Measurements from ENCODE around the gene CXCR3.
"Not testable (repeated sequence)": the region's sequence is repeated elsewhere in the genome, so short reads cannot be mapped to it uniquely, and the experiment has no call there.

Gene CXCR3

GRCh38 chrX:71662654-71663053 lies 44.3 kb upstream of the CXCR3 start:
- H3K27ac ChIP-seq (replicated peaks); H3K4me3 ChIP-seq (replicated peaks; ENCODE audit: insufficient read depth, low read length); H3K27me3 ChIP-seq (ENCODE audit: insufficient read depth, poor library complexity, severe bottlenecking): not testable (repeated sequence)
- peak in 1 of 2 experiments; percentile 33 for DNase-seq (ENCODE audit: low read depth in 1 of 2, low spot score in 1 of 2)
- TF ChIP-seq POLR2AphosphoS5 (IDR thresholded peaks at IDR 0.05; ENCODE audit: low read depth), result peak; percentile 24; the same call in 1 of the 2 replicates
- 0 out of 2 replicates have a peak, but pooled peaks have one; percentile 2 for TF ChIP-seq SPI1 (IDR thresholded peaks at IDR 0.05; ENCODE audit: borderline replicate concordance, low read depth)

GRCh38 chrX:71661919-71662318 lies 43.6 kb upstream of the CXCR3 start:
- Histone ChIP-seq H3K4me3 (replicated peaks; ENCODE audit: insufficient read depth, low read length) (no peak overlapping the region), H3K27me3 (ENCODE audit: insufficient read depth, poor library complexity, severe bottlenecking) (no peaks in the 10 kb centered on the region), H3K27ac (replicated peaks) (no peak overlapping the region)
- DNase-seq (ENCODE audit: low read depth in 1 of 2, low spot score in 1 of 2), result no peak
- no peak for TF ChIP-seq REST (IDR thresholded peaks at IDR 0.05; ENCODE audit: insufficient replicate concordance, low read depth)
- no peak for TF ChIP-seq GABPA (IDR thresholded peaks at IDR 0.05; ENCODE audit: low read depth)
- no peak for TF ChIP-seq SPI1 (IDR thresholded peaks at IDR 0.05; ENCODE audit: borderline replicate concordance, low read depth)
- no peak for TF ChIP-seq POLR2AphosphoS5 (IDR thresholded peaks at IDR 0.05; ENCODE audit: low read depth)
- TF ChIP-seq CTCF (IDR thresholded peaks at IDR 0.05; ENCODE audit: insufficient read depth, low read length), result no peak

- TF ChIP-seq REST (IDR thresholded peaks at IDR 0.05; ENCODE audit: insufficient replicate concordance, low read depth) (no peak), CTCF (IDR thresholded peaks at IDR 0.05; ENCODE audit: insufficient read depth, low read length) (no peak), POLR2AphosphoS5 (IDR thresholded peaks at IDR 0.05; ENCODE audit: low read depth) (no peak), SPI1 (IDR thresholded peaks at IDR 0.05; ENCODE audit: borderline replicate concordance, low read depth) (no peak), GABPA (IDR thresholded peaks at IDR 0.05; ENCODE audit: low read depth) (no peak)
- no peak for DNase-seq (ENCODE audit: low read depth in 1 of 2, low spot score in 1 of 2)
- H3K27me3 ChIP-seq (ENCODE audit: insufficient read depth, poor library complexity, severe bottlenecking), result no peaks in the 10 kb centered on the region
- no peak overlapping the region for H3K27ac ChIP-seq (replicated peaks)
- H3K4me3 ChIP-seq (replicated peaks; ENCODE audit: insufficient read depth, low read length), result no peak overlapping the region
Measured at GRCh38 chrX:71660562-71661416, 42.5 kb upstream of the CXCR3 start.

GRCh38 chrX:71659959-71660358 lies 41.6 kb upstream of the CXCR3 start:
- Histone ChIP-seq H3K27me3 (ENCODE audit: insufficient read depth, poor library complexity, severe bottlenecking) (no peaks in the 10 kb centered on the region), H3K4me3 (replicated peaks; ENCODE audit: insufficient read depth, low read length) (no peak overlapping the region), H3K27ac (replicated peaks) (no peak overlapping the region)
- TF ChIP-seq SPI1 (IDR thresholded peaks at IDR 0.05; ENCODE audit: borderline replicate concordance, low read depth) (no peak), GABPA (IDR thresholded peaks at IDR 0.05; ENCODE audit: low read depth) (no peak), REST (IDR thresholded peaks at IDR 0.05; ENCODE audit: insufficient replicate concordance, low read depth) (no peak), CTCF (IDR thresholded peaks at IDR 0.05; ENCODE audit: insufficient read depth, low read length) (no peak), POLR2AphosphoS5 (IDR thresholded peaks at IDR 0.05; ENCODE audit: low read depth) (no peak)
- no peak for DNase-seq (ENCODE audit: low read depth in 1 of 2, low spot score in 1 of 2)

All from HL-60 (cell line).